PC-9 (cell line): ENCODE measurements around the gene CDH26. TPM values are rescaled to one million over a fixed set of nuclear protein-coding genes. Genes with fewer than 3 reads are reported as not detected.

Source experiments
- BruUV-seq: library from RNA; stranded (reverse); fragments of 400-500 nt; replicated peaks from 2 replicates; lab custom pipeline; 2021; lab: Mats Ljungman, UMichigan
- CTCF ChIA-PET: fragments of 300-600 bp; sonication (Branson Sonifier 250); formaldehyde crosslinking; loops from one replicate; lab custom pipeline; 2022; ENCODE audit warnings: antibody characterized with exemption; lab: Charles Lee
- POLR2A ChIA-PET: fragments of 300-600 bp; sonication (Branson Sonifier 250); formaldehyde crosslinking; loops from one replicate; lab custom pipeline; 2022; ENCODE audit warnings: antibody characterized with exemption; ENCODE audit not compliant: unreplicated experiment; lab: Charles Lee
- DNase-seq, 2 experiments: peaks; one replicate each; pipeline versions ENCODE4 v3.0.0 to v3.0.0-alpha.2; 2015 to 2022; ENCODE audit warnings: mixed read lengths in 1 of 2
- H2AFZ ChIP-seq: fragments of 200-600 bp; sonication (generic); 2 replicates; pipeline ENCODE4 v1.8.1; 2017; ENCODE audit warnings: antibody characterized with exemption
- H3F3A ChIP-seq: fragments of 200-600 bp; sonication (generic); 2 replicates; pipeline ENCODE4 v1.8.1; 2017; ENCODE audit warnings: antibody characterized with exemption, mild to moderate bottlenecking, low read depth; ENCODE audit not compliant: insufficient read depth
- H3K27ac ChIP-seq: fragments of 200-600 bp; sonication (generic); 2 replicates; pipeline ENCODE4 v1.6.1; 2016; ENCODE audit warnings: mixed run types
- H3K27me3 ChIP-seq: fragments of 200-600 bp; sonication (generic); 2 replicates; pipeline ENCODE4 v1.6.1; 2016; ENCODE audit warnings: low read depth, mixed run types; ENCODE audit not compliant: insufficient read depth
- H3K36me3 ChIP-seq: fragments of 200-600 bp; sonication (generic); 2 replicates; pipeline ENCODE4 v1.6.1; 2016; ENCODE audit warnings: low read depth, mixed run types
- H3K4me1 ChIP-seq: fragments of 200-600 bp; sonication (generic); replicated peaks from 2 replicates; pipeline ENCODE4 v1.6.1; 2016; ENCODE audit warnings: mixed run types; ENCODE audit not compliant: insufficient read depth
- H3K4me2 ChIP-seq: fragments of 200-600 bp; sonication (generic); 2 replicates; pipeline ENCODE4 v1.6.1; 2017; ENCODE audit warnings: mixed run types
- H3K4me3 ChIP-seq: fragments of 200-600 bp; sonication (generic); 2 replicates; pipeline ENCODE4 v1.6.1; 2016; ENCODE audit warnings: mixed run types
- H3K79me2 ChIP-seq: fragments of 200-600 bp; sonication (generic); 2 replicates; pipeline ENCODE4 v1.6.1; 2017; ENCODE audit warnings: low read depth, mixed run types
- H3K9me2 ChIP-seq: fragments of 200-600 bp; sonication (generic); 2 replicates; pipeline ENCODE4 v1.8.1; 2017; ENCODE audit warnings: mild to moderate bottlenecking; ENCODE audit not compliant: insufficient read depth
- H3K9me3 ChIP-seq: fragments of 200-600 bp; sonication (generic); 2 replicates; pipeline ENCODE4 v1.8.1; 2016; ENCODE audit warnings: low read depth; ENCODE audit not compliant: insufficient read depth
- H4K20me1 ChIP-seq: fragments of 200-600 bp; sonication (generic); 2 replicates; pipeline ENCODE4 v1.8.1; 2017; ENCODE audit not compliant: insufficient read depth
- EZH2 ChIP-seq: fragments of 200-600 bp; sonication (generic); IDR thresholded peaks from 2 replicates; pipeline ENCODE4 v1.8.0; 2017; ENCODE audit warnings: antibody characterized with exemption, low read depth
- intact Hi-C: fragments of 100-400 bp; cut with micrococcal nuclease; formaldehyde crosslinking; loops from one replicate; pipeline ENCODE4 v1.10.0; 2022; ENCODE audit not compliant: unreplicated experiment
- total RNA-seq: library from RNA; stranded (reverse); gene quantifications from 2 replicates; pipeline ENCODE4 v1.2.3, GENCODE V29; 2021
- TF ChIP-seq, protein P1 (sequence below): fragments of 200-600 bp; sonication (generic); conservative IDR thresholded peaks from 2 replicates; pipeline ENCODE4 v1.6.1; 2017; ENCODE audit warnings: mixed run types, antibody characterized with exemption, mild to moderate bottlenecking, moderate library complexity

The CDH26 gene
- total RNA-seq, 1 experiment from 2014 or later, result 1.1 TPM

DNA sequence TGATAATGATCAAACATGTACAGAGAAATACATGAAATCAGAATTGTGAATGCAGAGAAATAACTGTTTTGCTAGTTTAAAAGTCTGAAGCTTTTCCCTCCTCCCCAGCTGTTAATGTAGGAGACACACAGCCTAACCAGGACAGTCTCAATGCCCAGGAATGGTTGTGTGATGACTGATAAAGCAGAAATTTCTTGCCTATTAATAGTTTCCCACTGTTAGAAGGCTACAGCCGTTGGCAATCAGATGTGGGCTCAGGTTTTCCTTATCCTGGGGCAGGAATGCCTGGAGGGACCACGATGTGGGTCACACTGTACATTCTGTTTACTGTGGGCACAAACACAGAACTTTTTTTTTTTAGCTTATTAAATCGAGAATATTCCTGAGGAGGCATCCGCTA lies 20.0 kb upstream of the CDH26 start:
- intact Hi-C loops, result no loop called here
- Histone ChIP-seq H2AFZ (no peak overlapping the region), H3K4me3 (peak overlapping the region; percentile 72; the same call in 1 of the 2 replicates), H3K27me3 (no peaks in the 10 kb centered on the region), H3K36me3 (peaks cover 19% of the 10 kb centered on the region), H4K20me1 (0 out of 2 replicates have a peak, but pooled peaks cover 8% of the 10 kb centered on the region), H3K9me3 (no peaks in the 10 kb centered on the region; the same call in 1 of the 2 replicates), H3K4me1 (peaks cover 50% of the 10 kb centered on the region), H3K79me2 (peaks cover 63% of the 10 kb centered on the region), H3K27ac (peak overlapping the region; percentile 52), H3K9me2 (no peaks in the 10 kb centered on the region), H3K4me2 (peak overlapping the region; percentile 83), H3F3A (peaks cover 37% of the 10 kb centered on the region)
- CTCF ChIA-PET, result interaction anchor here (0.7 kb wide), 1 partner anchor 11 kb away, joined by 3 read pairs; no protein-coding TSS in a partner anchor
- POLR2A ChIA-PET, result interaction anchor here (0.6 kb wide), 1 partner anchor 61 kb away, joined by 12 read pairs; no protein-coding TSS in a partner anchor
- TSS peak; percentile 39 for BruUV-seq
- DNase-seq, result peak in 1 of 2 experiments; percentile 72
- TF ChIP-seq, protein P1, sequence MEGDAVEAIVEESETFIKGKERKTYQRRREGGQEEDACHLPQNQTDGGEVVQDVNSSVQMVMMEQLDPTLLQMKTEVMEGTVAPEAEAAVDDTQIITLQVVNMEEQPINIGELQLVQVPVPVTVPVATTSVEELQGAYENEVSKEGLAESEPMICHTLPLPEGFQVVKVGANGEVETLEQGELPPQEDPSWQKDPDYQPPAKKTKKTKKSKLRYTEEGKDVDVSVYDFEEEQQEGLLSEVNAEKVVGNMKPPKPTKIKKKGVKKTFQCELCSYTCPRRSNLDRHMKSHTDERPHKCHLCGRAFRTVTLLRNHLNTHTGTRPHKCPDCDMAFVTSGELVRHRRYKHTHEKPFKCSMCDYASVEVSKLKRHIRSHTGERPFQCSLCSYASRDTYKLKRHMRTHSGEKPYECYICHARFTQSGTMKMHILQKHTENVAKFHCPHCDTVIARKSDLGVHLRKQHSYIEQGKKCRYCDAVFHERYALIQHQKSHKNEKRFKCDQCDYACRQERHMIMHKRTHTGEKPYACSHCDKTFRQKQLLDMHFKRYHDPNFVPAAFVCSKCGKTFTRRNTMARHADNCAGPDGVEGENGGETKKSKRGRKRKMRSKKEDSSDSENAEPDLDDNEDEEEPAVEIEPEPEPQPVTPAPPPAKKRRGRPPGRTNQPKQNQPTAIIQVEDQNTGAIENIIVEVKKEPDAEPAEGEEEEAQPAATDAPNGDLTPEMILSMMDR, result no peak
- TF ChIP-seq EZH2, result no peak

DNA sequence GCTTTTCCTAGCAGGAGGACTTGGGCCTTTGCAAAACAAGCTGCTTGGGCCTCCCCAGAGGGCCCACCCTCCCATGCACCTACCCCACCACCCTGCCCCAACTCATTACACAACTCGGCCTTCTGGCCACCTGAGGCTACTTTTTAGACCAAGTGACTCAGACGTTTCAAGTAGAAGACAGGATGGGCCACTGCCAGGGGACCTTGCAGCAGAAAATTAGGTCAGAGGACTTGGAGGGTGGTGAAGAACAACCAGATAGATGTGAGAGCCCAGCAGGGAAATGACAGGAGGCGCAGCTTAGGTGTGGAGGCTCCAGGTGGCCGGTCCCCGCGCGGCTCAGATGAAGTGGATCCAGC lies 19.5 kb upstream of the CDH26 start:
- no peaks in the 10 kb centered on the region; the same call in 1 of the 2 replicates for H3K9me3 ChIP-seq
- no peak for TF ChIP-seq EZH2
- TF ChIP-seq, protein P1, result no peak
- no peaks in the 10 kb centered on the region for H3K9me2 ChIP-seq
- H3F3A ChIP-seq, result peaks cover 37% of the 10 kb centered on the region
- POLR2A ChIA-PET, result interaction anchor here (0.6 kb wide), 1 partner anchor 61 kb away, joined by 12 read pairs; no protein-coding TSS in a partner anchor
- H3K27ac ChIP-seq, result peak overlapping the region; percentile 52
- H4K20me1 ChIP-seq, result 0 out of 2 replicates have a peak, but pooled peaks cover 8% of the 10 kb centered on the region
- BruUV-seq, result no TSS peak
- H3K27me3 ChIP-seq, result no peaks in the 10 kb centered on the region
- peak overlapping the region; percentile 83 for H3K4me2 ChIP-seq
- H3K36me3 ChIP-seq, result peaks cover 20% of the 10 kb centered on the region
- intact Hi-C loops, result no loop called here
- peaks cover 50% of the 10 kb centered on the region for H3K4me1 ChIP-seq
- peak in 1 of 2 experiments; percentile 89 for DNase-seq
- CTCF ChIA-PET, result interaction anchor here (0.7 kb wide), 1 partner anchor 10 kb away, joined by 3 read pairs; no protein-coding TSS in a partner anchor
- H2AFZ ChIP-seq, result no peak overlapping the region
- peaks cover 63% of the 10 kb centered on the region for H3K79me2 ChIP-seq
- H3K4me3 ChIP-seq, result peak overlapping the region; percentile 72; the same call in 1 of the 2 replicates

DNA sequence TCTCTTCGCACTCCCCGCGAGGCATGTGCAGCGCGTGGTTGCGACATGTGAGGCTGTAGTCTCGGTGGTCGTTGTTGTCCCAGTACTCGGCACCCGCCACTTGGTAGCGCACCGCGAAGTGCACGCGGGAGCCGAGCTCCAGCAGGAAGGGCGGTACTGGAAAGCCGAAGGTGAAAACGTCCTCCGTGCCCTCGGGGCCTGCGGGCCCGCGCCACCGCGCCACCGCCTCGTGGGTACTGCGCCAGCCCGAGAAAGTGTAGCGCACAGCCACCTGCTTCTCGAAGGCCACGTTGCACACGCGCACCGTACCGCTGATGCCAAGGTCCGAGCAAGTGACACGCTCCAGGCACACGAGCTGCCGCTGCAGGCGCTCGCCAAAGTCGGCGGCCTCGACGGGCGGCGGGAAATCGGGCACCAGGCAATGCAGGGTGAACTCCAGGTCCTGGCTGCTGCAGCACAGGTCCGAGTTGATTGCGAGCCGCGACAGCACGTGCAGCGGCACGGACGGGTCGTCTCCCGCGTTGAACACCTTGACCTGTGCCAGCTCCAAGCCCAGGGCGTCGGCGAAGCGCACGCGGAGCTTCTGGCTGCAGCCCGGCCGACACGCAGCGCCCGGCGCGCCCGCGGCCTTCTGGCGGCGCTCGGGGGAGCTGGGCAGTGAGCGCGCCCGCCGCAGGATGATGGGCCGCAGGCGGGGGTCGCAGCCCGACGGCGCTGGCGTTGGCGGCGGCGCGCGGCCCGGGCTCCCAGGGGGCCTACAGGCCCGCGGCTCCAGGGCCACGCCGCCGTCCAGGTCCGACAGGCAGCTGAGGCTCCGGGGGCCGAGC lies 19.0 kb upstream of the CDH26 start:
- DNase-seq, result no peak
- Histone ChIP-seq H3K4me2 (peak overlapping the region; percentile 83), H3K9me3 (no peaks in the 10 kb centered on the region; the same call in 1 of the 2 replicates), H3K27ac (peak overlapping the region; percentile 81), H3F3A (peaks cover 37% of the 10 kb centered on the region), H4K20me1 (0 out of 2 replicates have a peak, but pooled peaks cover 8% of the 10 kb centered on the region), H3K27me3 (no peaks in the 10 kb centered on the region), H3K4me3 (peak overlapping the region; percentile 72), H3K36me3 (peaks cover 20% of the 10 kb centered on the region), H3K9me2 (no peaks in the 10 kb centered on the region), H3K4me1 (peaks cover 50% of the 10 kb centered on the region), H2AFZ (peak overlapping the region; percentile 97), H3K79me2 (peaks cover 63% of the 10 kb centered on the region)
- intact Hi-C loops, result no loop called here
- POLR2A ChIA-PET, result no interaction called here
- CTCF ChIA-PET, result interaction anchor here (0.7 kb wide), 1 partner anchor 10 kb away, joined by 3 read pairs; no protein-coding TSS in a partner anchor
- no TSS peak for BruUV-seq
- no peak for TF ChIP-seq EZH2
- TF ChIP-seq, protein P1, result no peak
